Medulla oblongata (tissue), 1 donor: Measurements from ENCODE around the gene PLEK.
"Not testable (repeated sequence)": the region's sequence is repeated elsewhere in the genome, so short reads cannot be mapped to it uniquely, and the experiment has no call there.

ENCODE experiments used
- DNase-seq: peaks from one replicate; pipeline ENCODE4 v3.0.0-alpha.2; 2015; ENCODE audit errors: extremely low spot score

PLEK gene

DNA sequence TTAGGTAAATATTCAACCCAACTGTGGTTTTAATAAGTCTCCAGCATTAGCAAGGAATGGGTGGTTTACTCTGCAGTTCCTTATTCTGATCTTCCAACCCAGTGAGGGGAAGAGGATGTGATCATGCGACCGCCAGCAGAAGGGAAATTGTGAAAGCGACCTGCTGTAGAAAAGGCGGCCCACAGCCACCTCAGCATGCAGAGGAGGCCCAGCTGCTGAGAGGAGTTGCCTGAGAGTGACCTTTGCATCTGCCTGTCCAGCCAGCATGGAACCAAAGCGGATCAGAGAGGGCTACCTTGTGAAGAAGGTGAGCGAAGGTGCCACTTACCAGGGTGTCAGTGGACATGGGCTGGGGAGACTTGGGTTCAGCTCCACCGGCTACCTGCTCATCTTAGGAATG, at the start of gene PLEK:
TSS of gene PLEK (plus strand) at position 196 of the 400 bp plus-strand sequence. CDS start at position 266, 70 bp downstream.
- DNase-seq = peak; percentile 78

DNA sequence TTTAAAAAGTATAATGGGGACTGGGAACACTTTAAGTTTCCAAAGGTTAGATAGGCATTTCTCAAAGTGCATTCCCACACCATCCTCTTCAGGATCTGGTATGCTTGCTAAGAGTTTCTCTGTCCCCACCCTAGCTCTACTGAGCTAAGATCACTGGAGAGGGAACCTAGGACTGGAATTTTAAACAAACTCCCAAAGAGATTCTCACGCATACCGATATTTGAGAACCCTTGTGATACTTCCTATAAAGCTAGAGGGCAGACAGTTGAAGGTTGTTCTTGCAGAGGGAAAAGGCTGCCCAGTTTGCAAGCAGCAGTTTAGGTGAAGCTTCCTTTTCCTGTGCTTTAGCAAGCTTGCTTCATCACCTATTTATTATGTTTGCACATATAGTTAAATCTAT, 49.0 kb upstream of the PLEK start:
- no peak for DNase-seq

- peak; percentile 18 for DNase-seq
Observed at GRCh38 chr2:68317971-68318913, 46.8 kb upstream of the PLEK start.

DNA sequence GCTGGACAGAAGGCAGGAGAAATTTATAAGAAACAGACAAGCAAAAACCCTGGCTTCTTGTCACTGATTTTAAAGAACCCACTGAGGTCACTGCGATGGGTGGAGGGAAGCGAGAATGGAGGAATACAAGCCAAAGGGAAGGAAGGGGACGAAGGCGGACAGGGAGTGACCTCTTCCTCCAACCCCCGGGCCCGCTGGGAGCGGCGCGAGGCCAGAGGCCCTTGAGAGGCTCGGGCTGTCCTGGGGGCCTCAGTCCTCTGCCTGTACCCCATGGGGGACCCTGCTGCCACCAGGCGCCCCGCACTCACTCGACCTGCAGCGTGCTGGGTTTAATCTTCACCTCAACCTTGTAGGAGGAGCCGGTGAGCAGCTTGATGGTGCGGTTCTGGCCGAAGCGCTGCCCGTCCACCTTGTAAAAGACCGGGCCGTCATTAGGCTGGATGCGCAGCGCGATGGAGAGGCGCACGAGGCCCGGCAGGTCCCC, 46.1 kb upstream of the PLEK start:
- peak; percentile 46 for DNase-seq

GRCh38 chr2:68319398-68320117, 45.5 kb upstream of the PLEK start, which contains the start of gene CNRIP1:
Gene CNRIP1 (minus strand): TSS chr2:68319949. CDS start chr2:68319400, 549 bp downstream.
- peak; percentile 67 for DNase-seq

- peak; percentile 40 for DNase-seq
Observed at GRCh38 chr2:68320118-68320641, 44.9 kb upstream of the PLEK start.

DNA sequence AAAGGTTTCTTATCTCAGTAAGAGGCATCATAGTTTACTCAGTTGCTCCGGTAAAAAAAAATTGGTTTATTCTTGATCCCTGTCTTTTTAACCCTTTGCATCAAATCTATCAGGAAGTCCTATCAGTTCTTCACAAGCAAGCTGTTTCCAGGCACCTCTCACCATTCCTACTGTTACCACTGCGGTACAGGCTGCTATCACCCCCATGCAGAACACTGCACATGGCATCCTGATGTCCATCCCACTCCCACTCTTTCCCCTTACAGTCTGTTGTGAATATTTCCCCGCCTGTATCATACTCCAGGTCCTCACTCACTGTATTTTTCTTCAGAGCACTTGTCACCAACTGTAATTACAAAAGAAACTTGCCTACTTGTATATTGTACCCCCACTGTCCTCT, 40.0 kb upstream of the PLEK start:
- no peak for DNase-seq

DNA sequence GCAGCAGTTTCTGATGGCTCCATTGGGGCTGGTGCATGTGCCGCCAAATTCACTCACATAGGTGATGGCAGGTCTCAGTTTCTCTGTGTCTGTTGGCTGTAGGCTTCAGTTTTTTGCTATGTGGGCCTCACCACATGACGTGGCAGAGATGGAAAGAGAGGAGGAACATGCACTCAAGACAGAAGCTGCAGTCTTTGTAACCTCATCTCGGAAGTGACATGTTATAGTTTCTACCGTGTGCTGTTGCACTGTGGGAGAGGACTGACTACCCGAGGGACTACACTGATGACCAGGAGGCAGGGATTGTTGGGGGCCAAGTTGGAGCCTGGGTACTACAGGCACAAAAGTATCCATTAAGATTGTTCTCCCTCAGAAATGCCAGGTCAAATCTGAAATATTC, 36.2 kb upstream of the PLEK start:
- no peak for DNase-seq

DNA sequence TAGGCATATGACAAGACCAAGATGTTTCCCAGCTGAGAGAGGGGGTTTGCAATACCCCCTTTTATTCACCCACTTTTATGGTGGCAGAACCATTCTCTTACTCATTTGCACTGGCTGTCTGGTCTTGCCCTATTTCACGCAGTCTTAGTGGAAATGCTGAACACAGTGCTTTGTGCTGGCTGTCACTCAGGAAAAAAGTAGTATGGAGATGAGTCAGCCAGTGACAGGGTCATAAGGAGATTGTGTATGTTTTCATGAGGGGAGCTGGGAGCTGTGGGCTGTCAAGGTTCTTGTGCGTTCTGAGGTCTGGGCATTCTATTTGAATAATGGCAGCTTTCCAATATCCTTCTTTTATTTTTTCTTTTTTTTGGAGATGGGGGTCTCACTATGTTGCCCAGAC, 34.4 kb upstream of the PLEK start:
- no peak for DNase-seq

- no peak for DNase-seq
Observed at GRCh38 chr2:68333009-68333408, 32.1 kb upstream of the PLEK start.

- DNase-seq = no peak
Observed at GRCh38 chr2:68333931-68334330, 31.2 kb upstream of the PLEK start.

GRCh38 chr2:68336192-68336591, 28.9 kb upstream of the PLEK start:
- DNase-seq = no peak

- DNase-seq = no peak
Observed at GRCh38 chr2:68340226-68341061, 24.6 kb upstream of the PLEK start.

DNA sequence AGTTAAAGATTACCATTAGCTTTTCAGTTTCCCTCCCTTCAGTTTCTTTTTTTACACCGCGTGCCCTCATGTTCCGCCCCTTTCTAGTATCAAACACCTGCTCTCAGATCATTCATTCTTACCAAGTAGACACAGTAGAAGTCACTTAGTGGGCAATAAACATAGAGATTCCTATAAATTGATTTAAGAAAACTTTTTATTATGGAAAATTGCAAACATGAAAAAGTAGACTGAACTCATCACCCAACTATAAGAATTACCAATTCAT, 24.1 kb upstream of the PLEK start:
- DNase-seq = no peak

DNA sequence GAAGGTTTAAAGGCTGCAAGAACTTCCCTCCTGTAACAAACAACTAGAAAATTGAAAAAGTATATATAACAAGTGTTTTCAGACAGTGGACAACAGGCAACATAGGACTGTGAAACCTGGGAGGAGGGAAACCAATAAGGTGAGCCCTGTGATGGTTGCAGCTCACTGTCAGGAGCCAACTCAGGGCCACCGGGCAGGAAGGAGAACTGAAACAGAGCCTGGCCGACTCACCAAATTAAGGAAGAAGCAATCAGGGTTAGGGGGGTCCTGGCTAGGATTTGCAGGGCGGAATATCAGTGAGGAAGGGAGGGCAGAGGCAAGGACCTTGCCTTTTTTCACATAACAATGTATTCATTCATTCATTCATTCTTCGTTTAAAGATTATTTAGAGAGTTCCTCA, 23.5 kb upstream of the PLEK start:
- DNase-seq = no peak

GRCh38 chr2:68342470-68342869, 22.6 kb upstream of the PLEK start:
- DNase-seq = no peak

GRCh38 chr2:68344031-68344430, 21.1 kb upstream of the PLEK start:
- DNase-seq = no peak

DNA sequence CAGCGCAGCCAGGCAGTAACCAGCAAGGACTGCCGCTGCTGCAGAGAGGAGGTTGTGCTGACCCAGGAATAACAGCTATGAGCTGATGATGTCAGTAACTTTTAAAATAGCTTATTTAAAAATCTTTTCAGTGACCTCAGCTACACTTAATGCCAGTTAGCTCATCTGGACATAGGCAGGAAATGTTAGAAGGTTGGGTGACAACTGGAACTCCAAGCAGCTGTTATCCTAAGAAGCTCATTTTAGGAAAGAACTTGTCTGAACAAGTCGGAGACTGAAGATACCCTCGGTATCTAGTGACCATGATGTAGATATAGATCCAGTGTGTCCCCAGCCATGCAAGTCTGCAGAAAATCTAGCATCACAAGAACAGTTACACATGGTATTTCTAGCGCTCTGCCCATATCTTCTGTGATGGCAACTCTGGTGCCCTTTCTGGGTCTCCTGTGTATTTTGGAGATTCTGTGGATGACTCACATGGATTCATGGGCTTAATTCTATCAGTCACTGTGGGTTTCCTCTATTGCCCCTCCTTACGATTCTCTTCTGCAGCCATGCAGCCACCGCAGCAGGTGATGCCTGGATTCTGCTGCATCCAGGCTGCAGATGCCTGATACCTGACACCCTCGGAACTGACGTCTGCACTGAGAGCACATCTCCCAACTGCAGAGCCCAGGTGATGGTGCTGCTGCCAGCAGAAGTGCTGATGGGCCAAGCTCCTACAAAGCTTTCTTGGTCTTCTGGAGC, 19.8 kb upstream of the PLEK start:
- no peak for DNase-seq

DNA sequence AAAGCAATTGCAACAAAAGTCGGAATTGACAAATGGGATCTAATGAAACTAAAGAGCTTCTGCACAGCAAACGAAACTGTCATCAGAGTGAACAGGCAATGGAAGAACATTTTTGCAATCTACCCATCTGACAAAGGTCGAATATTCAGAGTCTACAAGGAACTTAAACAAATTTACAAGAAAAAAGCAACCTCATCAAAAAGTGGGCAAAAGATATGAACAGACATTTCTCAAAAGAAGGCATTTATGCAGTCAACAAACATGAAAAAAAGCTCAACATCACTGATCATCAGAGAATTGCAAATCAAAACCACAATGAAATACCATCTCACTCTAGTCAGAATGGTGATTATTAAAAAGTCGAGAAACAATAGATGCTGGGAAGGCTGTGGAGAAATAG, 16.0 kb upstream of the PLEK start:
- not testable (repeated sequence) for DNase-seq

GRCh38 chr2:68351997-68352396, 13.1 kb upstream of the PLEK start:
- DNase-seq = no peak
